Activated CD4-positive, alpha-beta T cell treated with anti-CD3 and anti-CD28 coated beads for 1 hour (primary cell): Measurements from ENCODE around the gene COL13A1.

Experiments used
- DNase-seq: peaks from one replicate; pipeline ENCODE4 v3.0.0-alpha.2; 2020

The COL13A1 gene

DNA sequence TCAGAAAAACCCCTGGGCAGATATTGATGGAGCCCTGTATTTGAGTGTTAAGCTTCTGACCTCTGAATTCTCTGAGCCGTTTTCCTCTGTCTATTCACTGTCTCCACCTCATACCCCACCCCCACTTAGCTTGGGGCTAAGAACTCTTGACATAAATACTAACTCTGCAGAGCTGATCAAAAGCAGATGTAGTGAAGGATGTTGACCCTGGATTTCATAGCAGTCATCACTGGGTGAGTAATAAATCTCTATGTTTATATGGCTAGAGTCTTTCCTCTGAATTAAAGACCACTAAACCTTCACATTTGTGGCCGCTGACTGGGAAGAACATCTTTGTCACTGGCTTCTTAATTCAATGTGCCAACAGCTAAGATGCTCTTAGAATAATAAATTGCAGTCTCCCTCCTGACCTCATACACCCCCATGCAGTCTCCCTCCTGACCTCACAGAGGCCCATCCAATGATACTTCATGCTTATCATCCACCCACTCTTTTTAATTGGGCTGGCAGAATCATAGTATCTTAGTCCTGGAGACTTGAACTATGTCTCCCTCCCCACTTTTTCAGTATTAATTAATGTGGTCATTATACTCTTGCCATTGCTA lies 172.9 kb downstream of the COL13A1 start:
- no peak for DNase-seq

DNA sequence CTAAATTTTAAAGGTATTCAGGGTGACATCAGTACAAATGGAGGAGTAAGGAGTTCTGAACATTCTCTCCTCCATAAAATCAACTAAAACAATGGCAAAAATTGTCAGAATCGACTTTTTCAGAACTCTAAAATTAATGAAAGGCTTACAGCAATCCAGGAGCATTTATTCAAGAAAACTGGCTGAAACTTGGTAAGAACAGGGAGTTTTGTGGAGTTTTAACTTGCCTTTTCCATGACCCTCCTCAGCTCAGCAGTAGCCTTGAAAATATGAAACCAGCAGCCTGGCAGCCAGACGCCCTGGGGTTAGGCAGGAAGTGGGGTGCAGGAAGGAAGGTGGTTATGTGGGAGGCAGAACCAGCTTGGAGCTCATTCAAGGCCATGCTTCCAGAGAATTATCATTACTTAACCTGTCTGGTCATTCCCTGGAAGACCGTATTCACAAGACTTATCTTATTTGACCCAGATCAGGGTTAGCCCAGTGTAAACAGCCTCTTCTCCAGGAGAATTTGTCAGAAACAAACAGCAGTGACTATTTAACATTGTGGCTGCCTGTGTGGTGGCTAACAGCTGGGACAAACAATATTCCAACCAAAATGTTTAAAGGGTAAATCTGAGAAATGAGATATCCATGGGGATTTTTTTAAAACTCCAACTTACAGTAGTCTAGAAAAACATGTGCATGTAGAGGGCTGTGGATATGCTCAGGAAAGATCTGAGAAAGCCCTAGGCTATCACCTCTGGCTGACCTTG lies 175.3 kb downstream of the COL13A1 start:
- DNase-seq: no peak

DNA sequence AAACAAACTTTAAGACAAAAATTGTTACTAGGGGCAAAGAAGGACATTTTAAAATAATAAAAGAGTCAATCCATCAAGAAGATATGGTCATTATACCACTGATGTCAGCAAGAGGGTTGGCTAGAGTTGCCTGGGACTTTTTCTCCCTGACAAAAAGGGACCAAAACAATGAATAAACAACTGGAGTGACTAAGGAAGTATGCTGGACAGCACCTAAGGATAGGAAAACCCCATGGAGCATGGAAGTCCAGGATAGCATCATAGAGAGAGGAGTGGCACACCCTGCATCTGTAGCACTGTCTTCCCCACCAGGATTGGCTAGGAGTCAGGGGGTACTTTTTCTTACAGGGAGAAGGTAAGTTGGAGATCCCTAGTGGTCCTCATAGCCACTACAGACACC lies 177.5 kb downstream of the COL13A1 start:
- DNase-seq: no peak

DNA sequence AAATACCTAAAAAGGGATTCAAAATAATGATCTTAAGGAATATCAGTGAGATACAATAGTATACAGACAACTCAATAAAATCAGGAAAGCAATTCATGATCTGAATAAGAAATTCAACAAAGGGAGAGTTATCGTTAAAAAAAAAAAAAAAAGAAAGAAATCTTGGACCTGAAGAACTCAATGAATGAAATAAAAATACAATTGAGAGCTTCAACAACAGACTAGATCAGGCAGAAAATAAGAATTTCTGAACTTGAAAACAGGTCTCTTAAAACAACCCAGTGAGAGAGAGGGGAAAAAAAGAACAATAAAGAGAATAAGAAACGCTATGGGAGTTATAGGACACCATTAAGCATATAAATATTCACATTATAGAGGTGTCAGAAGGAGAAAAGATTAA lies 179.0 kb downstream of the COL13A1 start:
- no peak for DNase-seq

DNA sequence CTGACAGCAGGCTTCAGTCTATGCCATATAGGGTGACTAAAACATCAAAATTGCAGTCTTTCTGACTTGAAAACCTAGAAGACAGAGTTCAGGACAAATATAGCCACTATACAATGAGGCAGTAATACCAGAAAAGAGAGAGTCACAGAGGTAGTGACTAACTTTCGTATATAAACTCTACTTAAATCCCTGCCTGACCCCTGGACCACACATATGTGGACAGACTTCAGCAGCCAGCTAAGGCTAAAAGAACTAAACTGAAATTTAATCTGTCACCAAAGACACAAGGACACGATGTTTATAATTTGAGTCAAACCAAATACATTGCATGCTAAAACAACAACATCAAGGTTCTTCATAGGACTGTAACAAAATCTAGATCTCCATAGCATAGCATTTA lies 186.4 kb downstream of the COL13A1 start:
- no peak for DNase-seq

DNA sequence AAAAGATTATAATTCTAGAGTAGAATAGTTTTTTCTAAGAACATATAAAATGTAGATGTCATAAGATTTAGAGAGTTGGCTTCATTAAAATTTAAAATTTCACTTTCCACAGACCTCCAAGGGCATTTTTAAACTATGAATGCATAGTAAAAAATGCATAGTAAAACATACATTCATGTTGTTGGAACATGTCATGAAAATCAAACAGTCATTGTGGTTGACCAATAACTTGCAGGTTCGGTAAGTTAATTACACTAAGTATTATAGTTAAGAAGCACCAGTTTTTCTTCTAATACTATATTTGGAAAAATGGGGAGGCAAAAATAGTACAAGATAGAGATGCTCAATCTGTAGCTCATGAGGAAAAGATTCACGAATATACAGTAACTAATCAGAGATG lies 189.4 kb downstream of the COL13A1 start:
- DNase-seq: no peak

DNA sequence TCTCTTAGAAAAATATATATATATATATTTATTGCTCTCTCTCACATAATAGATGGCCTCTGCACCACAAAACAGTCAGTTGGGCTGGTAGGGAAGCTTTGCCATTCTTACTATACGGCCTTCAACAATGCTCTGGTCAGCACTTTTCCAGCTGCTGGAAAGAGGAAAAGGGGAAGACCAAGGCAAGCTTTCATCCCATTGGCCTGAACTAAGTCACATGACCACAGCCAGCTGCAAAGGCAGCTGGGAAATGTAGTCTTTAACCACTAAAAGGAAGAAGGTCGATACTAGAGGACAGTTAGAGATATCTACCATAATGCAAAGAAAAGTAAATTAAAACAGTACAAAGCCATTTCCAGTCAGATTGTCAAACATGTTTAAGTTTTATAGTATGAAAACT lies 192.6 kb downstream of the COL13A1 start:
- no peak for DNase-seq

DNA sequence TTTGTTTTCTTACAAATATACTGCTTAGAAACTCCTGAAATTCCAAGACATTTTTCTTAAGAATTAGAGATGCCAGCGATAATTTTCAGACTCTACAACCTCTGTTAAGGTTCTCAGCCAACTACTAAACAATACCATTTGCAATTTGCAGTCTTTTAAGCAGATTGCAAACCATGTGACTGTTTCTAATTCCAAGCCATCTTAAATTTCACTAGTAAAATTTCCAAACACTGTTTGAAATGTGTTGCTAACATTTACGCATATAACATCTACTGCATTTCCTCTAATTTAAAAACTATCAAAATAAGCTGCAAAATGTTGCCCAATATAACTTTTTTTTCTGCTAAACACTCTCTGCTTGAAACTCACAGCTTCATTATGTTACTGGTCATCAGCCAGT lies 194.9 kb downstream of the COL13A1 start:
- DNase-seq: no peak

DNA sequence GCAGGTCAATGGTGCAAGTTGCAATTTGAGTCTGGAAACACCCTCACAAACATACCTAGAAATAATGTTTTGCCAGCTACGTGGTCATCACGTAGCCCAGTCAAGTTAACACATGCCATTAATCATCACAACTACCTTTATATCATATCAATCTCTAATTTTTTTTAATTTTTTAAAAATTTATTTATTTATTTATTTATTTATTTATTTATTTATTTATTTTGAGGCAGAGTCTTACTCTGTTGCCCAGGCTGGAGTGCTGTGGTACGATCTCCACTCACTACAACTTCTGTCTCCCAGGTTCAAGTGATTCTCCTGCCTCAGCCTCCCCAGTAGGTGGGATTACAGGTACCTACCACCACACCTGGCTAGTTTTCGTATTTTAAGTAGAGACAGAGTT lies 198.6 kb downstream of the COL13A1 start:
- no peak for DNase-seq

DNA sequence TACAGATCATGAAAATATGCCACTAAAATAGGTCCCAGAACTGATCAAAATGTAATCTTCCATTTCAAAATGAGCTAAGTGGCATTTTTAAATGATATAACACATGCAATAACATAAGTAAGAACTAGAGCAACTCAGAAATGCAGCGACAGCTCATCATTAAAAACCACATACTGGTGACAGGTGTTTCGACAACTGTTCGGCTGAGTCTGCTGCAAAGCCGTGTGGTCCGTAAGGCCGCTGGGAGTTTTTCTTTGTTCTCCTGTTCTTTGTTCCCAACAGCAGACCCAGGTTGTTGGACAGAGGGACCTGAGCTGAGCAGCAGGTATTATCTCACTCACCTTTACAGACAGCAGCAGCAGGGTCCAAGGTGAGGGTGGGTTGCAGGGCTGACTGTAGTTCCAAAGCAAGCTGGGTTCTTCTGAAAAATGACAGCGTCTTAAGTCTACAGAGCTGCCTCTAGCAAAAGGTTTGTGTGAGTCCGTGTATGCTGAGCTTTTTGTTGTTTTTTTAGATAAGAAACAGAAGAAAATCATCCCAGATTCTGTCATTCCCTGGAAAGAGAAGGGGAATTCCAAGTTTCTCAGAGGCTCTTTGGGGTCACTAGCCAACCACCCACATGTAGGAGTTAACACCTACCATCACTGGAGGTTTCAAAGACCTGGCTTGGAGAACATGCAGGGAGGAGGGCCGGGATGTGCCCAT lies 205.6 kb downstream of the COL13A1 start:
- no peak for DNase-seq
